OCI-LY3 (cell line): ENCODE measurements around the gene LRRC7.

Experiments
- H2AFZ ChIP-seq: fragments of 200-600, 300-600 bp; shearing (Covaris generic); 2 replicates; pipeline ENCODE4 v1.6.0; 2014; ENCODE audit warnings: antibody characterized with exemption, low read depth, low read length
- H3K27ac ChIP-seq: fragments of 200-600, 300-600 bp; sonication (generic); 2 replicates; pipeline ENCODE4 v1.5.1; 2014; ENCODE audit warnings: mild to moderate bottlenecking, low read length, moderate library complexity, mixed read lengths
- H3K27me3 ChIP-seq: fragments of 200-600, 300-600 bp; sonication (generic); 2 replicates; pipeline ENCODE4 v1.6.1; 2014; ENCODE audit warnings: low read depth, low read length, mixed read lengths
- H3K36me3 ChIP-seq: fragments of 200-600, 300-600 bp; sonication (generic); replicated peaks from 2 replicates; pipeline ENCODE3; 2014; ENCODE audit warnings: low read depth, low read length, mixed read lengths
- H3K4me1 ChIP-seq: fragments of 300-600, 200-600 bp; sonication (generic); 2 replicates; pipeline ENCODE4 v1.6.1; 2014; ENCODE audit warnings: low read length, mixed read lengths
- H3K4me2 ChIP-seq: fragments of 200-600, 300-600 bp; sonication (generic); 2 replicates; pipeline ENCODE4 v1.6.1; 2014; ENCODE audit warnings: low read length, mixed read lengths
- H3K4me3 ChIP-seq: fragments of 300-600, 200-600 bp; sonication (generic); 2 replicates; pipeline ENCODE4 v1.5.1; 2014; ENCODE audit warnings: antibody characterized with exemption, mild to moderate bottlenecking, low read length, moderate library complexity
- H3K79me2 ChIP-seq: fragments of 300-600, 200-600 bp; shearing (Covaris generic); 2 replicates; pipeline ENCODE4 v1.6.1; 2014; ENCODE audit warnings: mild to moderate bottlenecking, low read length, mixed read lengths
- H3K9ac ChIP-seq: fragments of 300-600, 200-600 bp; shearing (Covaris generic); 2 replicates; pipeline ENCODE4 v1.6.0; 2014; ENCODE audit warnings: mild to moderate bottlenecking, low read length, moderate library complexity
- H3K9me3 ChIP-seq: fragments of 200-600, 300-600 bp; shearing (Covaris generic); 2 replicates; pipeline ENCODE4 v1.6.1; 2014; ENCODE audit warnings: low read length, mixed read lengths; ENCODE audit not compliant: insufficient read depth
- H4K20me1 ChIP-seq: fragments of 200-600, 300-600 bp; sonication (generic); 2 replicates; pipeline ENCODE4 v1.6.1; 2016; ENCODE audit warnings: low read length, mixed read lengths; ENCODE audit not compliant: insufficient read depth
- CTCF ChIP-seq: fragments of 200-600, 300-600 bp; sonication (generic); IDR thresholded peaks from 2 replicates; pipeline ENCODE4 v1.5.1; 2014; ENCODE audit warnings: antibody characterized with exemption, low read length, low read depth
- EZH2phosphoT487 ChIP-seq: fragments of 200-600 bp; shearing (Covaris generic); IDR thresholded peaks from 2 replicates; pipeline ENCODE4 v1.6.1; 2018; ENCODE audit warnings: antibody characterized with exemption, mixed run types, low read depth

LRRC7 gene

DNA sequence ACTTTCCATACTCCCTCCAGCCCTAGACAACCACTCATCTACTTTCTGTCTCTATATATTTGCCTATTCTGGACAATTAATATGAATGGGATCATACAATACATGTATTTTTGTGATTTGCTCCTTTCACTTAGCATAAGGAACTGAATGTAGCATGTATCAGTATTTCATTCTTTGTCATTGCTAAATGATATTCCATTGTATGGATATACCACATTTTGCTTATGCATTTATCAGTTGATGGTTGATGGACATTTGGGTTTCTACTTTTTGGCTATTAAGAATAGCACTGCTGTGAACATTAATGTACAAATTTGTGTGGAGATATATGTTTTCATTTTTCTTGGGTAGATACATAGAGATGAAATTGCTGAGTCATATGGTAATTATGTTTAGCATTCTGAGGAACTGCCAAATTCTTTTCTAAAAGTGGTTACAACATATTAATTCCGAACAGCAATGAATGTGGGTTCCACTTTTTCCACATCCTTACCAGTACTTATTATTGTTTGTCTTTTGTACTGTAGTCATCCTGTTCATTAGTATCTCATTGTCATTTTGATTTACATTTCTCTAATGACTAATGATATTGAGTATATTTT, 516.7 kb downstream of the LRRC7 start:
- no peak overlapping the region for H3K4me2 ChIP-seq
- peaks cover 7% of the 10 kb centered on the region for H3K4me1 ChIP-seq
- no peaks in the 10 kb centered on the region for H4K20me1 ChIP-seq
- TF ChIP-seq CTCF (no peak), EZH2phosphoT487 (no peak)
- no peaks in the 10 kb centered on the region for H3K27me3 ChIP-seq
- H3K9ac ChIP-seq = no peak overlapping the region
- no peaks in the 10 kb centered on the region for H3K36me3 ChIP-seq
- H3K27ac ChIP-seq = no peak overlapping the region
- no peak overlapping the region for H3K4me3 ChIP-seq
- H3K9me3 ChIP-seq = no peaks in the 10 kb centered on the region
- H2AFZ ChIP-seq = no peak overlapping the region
- H3K79me2 ChIP-seq = no peaks in the 10 kb centered on the region

GRCh38 chr1:70085521-70085920, 517.8 kb downstream of the LRRC7 start:
- Histone ChIP-seq H3K4me2 (no peak overlapping the region), H3K27me3 (no peaks in the 10 kb centered on the region), H3K4me1 (peaks cover 7% of the 10 kb centered on the region), H3K9ac (no peak overlapping the region), H3K27ac (no peak overlapping the region), H3K36me3 (no peaks in the 10 kb centered on the region), H3K9me3 (no peaks in the 10 kb centered on the region), H4K20me1 (no peaks in the 10 kb centered on the region), H3K79me2 (no peaks in the 10 kb centered on the region), H3K4me3 (no peak overlapping the region), H2AFZ (no peak overlapping the region)
- TF ChIP-seq EZH2phosphoT487 = no peak

DNA sequence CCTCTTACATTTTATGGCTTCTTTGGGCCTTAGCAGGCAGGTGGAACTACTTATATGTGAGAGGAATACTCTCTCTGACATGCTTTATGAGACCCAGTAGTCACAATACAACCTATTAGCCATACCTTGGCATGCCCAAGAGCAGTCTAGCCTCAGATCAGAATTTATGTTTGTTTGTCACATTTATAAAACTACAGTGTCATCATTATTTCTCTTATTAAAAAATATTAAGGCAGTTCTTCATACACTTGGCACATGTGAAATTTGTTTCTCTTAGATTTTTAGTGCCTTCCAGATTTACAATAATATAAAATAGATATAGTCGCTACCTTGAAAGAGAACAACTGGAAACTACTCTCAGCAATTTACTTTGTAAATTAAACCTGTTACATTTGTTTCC, 519.2 kb downstream of the LRRC7 start:
- Histone ChIP-seq H3K9me3 (no peaks in the 10 kb centered on the region), H3K9ac (no peak overlapping the region), H3K36me3 (no peaks in the 10 kb centered on the region), H3K27ac (no peak overlapping the region), H3K27me3 (no peaks in the 10 kb centered on the region), H3K4me2 (no peak overlapping the region), H2AFZ (no peak overlapping the region), H3K4me1 (peaks cover 7% of the 10 kb centered on the region), H3K79me2 (no peaks in the 10 kb centered on the region), H3K4me3 (no peak overlapping the region), H4K20me1 (no peaks in the 10 kb centered on the region)
- TF ChIP-seq CTCF (no peak), EZH2phosphoT487 (no peak)

DNA sequence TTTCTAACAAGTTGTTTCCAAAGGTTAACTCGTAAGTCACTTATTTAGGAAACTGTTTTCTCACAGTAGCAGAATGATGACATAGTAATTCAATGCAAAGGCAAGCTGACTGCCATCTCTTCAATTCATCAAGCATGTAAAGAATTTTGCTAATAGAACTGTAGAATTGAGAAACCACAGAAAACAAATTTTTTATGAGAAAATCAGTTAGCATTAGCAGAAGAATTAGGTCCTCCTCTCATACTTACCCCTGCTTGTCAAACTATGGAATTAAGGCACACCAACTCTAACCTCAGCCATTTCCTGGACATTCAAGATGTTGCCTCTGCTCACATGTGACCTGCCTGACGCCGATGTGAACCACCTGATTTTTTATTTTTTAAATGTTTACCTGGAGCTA, 522.4 kb downstream of the LRRC7 start:
- Histone ChIP-seq H3K27ac (no peak overlapping the region), H3K4me2 (no peak overlapping the region), H3K9me3 (no peaks in the 10 kb centered on the region), H3K79me2 (no peaks in the 10 kb centered on the region), H3K4me1 (no peaks in the 10 kb centered on the region), H3K9ac (no peak overlapping the region), H3K4me3 (no peak overlapping the region), H4K20me1 (no peaks in the 10 kb centered on the region), H3K27me3 (no peaks in the 10 kb centered on the region), H3K36me3 (no peaks in the 10 kb centered on the region), H2AFZ (no peak overlapping the region)
- TF ChIP-seq EZH2phosphoT487 = no peak
- no peak for TF ChIP-seq CTCF

DNA sequence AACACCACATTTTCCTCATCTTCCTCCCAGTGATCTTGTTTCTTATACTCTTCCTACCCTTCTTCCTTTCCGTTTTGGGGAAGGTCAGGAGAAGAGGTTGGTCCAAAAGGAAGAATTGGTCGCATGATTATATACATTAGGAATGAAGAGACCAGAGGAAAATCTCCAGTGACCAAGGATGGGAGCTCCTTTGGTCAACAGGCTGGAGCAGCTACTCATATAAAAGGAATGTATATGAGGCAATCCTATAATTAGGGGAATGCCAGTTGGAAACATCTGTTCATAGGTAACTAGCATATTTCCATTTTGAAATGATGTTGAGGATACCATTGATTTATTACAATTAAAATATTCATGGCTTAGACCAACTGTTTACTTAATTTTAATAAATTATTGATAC, 523.2 kb downstream of the LRRC7 start:
- H2AFZ ChIP-seq = no peak overlapping the region
- H3K9ac ChIP-seq = no peak overlapping the region
- H3K9me3 ChIP-seq = no peaks in the 10 kb centered on the region
- H3K4me3 ChIP-seq = no peak overlapping the region
- H3K27ac ChIP-seq = no peak overlapping the region
- no peaks in the 10 kb centered on the region for H3K79me2 ChIP-seq
- H3K36me3 ChIP-seq = no peaks in the 10 kb centered on the region
- no peaks in the 10 kb centered on the region for H3K4me1 ChIP-seq
- TF ChIP-seq CTCF = no peak
- no peak for TF ChIP-seq EZH2phosphoT487
- H4K20me1 ChIP-seq = no peaks in the 10 kb centered on the region
- no peak overlapping the region for H3K4me2 ChIP-seq
- H3K27me3 ChIP-seq = no peaks in the 10 kb centered on the region
